NCI-H510A treated with DMSO at 0.1 percent for 48 hours (cell line): ENCODE results near the gene ASB4.
"Not testable (repeated sequence)": the region's sequence is repeated elsewhere in the genome, so short reads cannot be mapped to it uniquely, and the experiment has no call there.

Experiments
- DNase-seq: peaks from one replicate; lab custom pipeline; 2025; lab: John Stamatoyannopoulos, UW

Gene ASB4

DNA sequence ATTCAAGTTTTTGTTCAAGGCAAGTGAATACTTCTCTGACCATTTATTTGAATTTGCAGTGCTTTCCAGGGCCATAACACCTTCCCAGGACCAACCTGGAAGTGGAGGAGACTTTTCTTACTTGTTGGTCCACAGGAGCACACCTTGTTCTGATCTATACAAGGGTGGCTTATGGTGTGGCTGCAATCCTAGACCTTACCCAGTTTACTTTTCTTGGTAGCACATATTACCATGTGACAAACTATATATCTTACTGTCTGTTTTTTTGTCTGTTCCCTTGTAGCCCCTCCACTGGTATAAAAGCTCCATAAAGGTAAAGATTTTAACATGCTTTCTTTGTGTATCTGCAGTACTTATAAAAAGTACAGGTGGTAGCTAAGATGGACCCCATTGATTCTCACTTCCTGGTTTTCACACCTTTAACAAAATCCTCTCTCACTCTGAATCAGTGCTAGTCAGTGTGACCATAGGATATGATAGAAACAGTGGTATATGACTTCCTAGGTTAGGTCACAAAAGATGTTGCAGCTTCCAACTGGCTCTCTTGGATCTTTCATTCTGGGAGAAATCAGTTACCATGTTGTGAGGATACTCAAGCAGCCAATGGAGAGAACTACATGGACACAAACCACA, 5.6 kb upstream of the ASB4 start:
- DNase-seq, result no peak

DNA sequence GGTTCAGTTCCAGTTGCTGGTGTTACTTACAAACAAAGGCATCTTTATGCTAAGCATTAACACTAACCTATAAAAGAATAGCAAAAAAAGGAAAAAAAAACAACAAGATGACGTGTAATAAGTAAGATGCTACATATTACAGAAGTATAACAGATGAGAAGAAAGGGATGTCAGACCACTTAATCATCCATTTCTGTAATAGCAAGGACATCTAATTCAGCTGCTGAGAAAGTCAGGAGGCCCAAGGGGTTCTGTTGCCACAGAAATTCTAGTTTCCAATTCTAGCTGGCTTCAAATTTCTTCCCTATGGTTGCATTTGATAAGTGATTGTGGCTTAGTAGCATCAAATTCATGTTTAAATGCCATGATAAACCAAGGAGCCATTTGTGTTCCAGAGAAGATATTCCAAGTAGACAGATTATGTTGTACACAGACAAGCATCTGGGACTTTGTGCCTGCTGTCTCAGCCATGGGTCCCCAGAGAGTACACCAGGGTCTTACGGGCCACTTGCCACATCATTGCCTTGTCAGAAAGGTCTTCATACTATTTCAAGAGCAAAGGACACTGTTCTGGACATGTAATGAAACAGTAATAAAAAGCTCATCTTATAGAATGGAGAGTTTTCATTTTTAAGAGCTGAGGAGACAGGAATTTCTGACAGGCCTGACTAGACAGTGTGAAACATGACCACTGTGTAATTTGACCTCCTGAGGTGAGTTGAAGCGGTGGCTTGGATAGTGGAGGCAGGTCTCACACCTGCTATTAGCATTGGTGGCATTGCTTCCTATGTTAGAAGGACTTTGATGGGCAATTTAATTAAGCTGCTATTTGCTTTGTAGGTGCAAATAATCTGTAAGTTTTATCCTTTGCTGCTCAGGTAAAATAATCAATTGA, 4.2 kb upstream of the ASB4 start:
- peak; percentile 22 for DNase-seq

DNA sequence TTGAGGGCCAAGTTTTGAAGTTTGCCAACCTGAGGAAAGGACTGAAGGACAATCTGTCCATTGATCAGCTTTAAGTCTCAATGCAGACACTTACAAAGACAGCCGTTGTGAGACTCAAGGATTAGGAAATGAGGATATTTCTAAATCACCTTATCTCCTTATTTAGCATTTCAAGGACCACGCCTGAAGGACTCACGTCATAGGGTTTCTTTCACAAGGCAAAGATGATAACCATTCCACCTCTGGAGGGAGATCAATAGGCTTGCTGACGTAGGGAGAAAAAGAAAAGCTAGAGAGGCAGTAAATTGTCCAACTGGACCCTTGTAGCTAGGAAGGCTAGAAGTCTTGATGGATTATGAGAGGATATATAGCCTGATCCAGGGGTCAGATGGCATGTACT, 3.3 kb upstream of the ASB4 start:
- DNase-seq, result no peak

DNA sequence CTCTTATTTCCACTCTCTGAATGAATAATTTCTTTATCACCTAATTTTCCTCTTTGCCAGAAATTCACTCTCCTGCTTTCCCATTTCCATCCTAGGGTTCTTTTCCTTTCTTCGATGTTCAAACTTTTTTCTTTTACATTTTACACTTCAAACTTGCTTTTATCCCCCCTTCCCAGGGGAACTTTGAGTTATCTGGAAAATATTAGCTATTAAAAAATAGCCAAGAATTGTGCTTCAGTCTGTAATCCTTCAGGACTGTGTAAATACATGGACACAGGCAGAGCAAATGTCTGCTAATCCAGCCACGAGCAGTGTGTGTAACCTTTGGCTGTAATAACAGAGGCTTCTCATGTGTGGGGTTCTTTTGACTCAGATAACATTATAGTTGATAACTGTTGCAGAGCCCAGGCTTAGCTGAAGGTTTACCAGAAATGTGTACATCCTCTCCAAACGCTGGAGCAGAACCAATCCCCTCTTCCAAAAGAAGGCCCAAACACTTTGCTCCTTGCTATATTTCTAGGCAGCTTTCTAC, 4.6 kb downstream of the ASB4 start:
- no peak for DNase-seq

DNA sequence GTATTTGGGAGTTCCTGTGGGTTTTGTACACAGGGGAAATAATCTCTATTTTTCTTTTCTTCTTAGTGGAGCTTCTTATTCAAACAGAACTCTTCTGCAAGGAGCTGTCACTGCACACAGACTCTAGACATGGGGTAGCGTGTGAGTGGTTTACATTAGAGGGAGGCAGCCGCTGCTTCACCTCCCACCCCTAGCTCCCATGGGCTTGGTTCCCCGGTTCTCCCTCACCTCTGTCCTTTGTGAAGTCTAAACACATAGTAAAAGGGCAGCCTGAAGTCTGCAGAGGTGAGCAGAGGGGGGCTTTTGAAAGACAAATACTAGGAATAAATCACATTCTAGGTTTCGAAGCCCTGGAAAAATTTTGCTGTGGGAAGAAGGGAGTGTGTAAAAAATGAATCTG, 5.5 kb downstream of the ASB4 start:
- no peak for DNase-seq

DNA sequence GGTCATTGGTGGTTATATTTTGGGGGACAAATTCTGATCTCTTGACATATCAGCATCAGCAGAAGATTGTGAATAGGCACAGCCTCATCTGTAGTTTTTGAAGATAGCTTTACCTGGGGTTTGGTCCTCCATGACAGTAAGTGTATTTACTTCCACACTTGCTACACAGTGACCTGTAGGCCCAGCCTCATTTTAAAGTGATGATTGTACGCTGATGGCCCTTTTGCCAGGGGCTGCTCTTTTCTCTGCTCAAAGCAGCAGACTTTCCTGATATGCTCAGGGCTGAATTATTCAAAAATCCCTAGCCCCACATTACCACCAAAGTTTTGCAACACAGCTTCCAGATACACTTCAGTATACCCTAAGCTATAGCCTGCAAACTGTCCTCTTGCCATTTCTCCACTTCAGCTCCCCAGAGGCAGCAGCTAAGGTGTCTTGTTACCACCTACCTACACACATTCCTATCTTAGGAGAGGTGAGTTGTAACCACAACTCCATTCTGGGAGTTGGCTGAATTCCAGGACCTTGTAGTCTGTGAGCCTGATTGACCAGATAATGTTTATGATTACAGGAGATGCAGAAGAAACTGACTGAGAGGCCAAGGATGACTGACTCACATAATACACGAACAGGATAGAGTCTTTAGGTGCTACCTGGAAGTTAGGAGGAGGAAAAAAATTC, 6.0 kb downstream of the ASB4 start:
- peak; percentile 82 for DNase-seq

DNA sequence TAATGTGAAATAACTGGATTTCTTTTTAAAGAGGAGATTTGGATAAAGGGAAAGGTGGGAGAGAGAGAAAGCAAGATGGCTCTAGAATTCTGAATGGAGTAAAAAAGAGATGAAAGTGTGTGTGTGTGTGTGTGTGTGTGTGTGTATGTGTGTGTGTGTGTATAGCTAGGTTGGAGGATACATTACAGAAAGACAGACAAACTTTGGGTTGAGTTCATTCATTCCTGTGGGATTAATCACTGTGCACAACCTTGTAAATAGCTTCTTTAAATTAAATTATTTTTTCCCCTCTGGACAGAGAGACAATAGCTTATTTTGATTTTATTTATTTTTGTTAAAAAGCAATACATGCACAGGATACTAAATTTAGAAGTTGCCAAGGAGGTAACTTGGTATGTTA, 7.5 kb downstream of the ASB4 start:
- DNase-seq, result no peak

DNA sequence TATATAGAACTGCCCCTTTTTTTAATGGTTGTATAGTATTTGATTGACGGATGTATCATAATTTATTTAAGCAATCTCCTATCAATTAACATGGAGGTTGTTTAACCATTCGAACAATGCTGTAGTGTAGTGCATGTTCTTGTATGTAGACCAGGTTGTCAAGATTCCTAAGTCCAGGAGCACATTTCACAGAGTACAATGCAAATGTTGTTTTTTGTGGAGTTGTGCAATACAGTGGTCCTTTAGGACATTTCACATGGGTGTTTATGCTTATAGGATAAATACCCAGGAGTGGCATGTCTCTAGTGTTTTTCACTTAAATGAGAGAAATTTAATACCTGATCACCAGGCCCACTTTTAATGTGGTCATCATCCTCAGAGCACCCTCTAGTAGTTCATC, 8.1 kb downstream of the ASB4 start:
- DNase-seq, result no peak

DNA sequence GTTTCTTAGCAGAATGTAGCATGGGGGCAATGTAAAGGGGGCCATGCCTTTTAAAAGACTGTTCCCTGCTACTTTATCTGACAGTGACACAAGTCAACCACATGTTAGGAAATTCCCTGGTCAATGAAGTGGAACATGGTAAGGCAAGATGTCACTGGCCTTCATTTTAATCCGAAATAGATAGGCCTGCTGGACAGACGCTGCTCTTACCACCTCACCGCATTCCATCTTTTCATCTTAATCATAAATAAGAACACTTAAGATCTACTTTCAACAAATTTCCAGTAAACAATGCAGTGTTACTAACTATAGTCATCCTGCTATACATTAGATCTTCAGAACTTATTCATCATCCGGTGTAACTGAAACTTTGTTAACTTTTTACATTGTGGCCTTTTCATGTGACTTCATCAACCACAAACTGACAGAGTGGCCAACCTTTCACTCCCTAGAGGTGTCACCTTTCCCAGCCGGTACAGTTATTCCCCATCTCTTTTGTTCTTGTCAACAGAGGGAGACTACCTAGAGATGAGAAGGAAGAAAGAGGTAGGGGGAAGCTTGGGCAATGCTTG, 15.6 kb downstream of the ASB4 start:
- no peak for DNase-seq

DNA sequence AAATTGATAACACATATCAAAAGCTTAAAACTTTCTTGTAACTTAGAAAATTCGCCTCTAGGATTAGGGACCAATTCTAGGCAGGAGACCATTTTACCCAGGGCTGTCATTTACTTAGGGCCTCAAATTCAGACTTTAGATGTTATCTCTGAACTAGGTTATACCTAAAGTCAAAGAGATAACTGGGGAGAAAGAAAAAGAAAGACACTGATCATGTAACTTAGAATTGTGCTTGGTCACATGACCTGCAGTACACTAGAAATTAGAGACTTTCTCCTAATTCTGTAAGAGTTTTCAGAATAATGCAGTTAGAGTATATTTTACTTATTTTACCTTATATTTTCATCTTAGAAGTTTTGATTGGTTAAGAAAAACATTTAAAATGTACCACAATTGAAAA, 16.7 kb downstream of the ASB4 start:
- DNase-seq, result no peak

DNA sequence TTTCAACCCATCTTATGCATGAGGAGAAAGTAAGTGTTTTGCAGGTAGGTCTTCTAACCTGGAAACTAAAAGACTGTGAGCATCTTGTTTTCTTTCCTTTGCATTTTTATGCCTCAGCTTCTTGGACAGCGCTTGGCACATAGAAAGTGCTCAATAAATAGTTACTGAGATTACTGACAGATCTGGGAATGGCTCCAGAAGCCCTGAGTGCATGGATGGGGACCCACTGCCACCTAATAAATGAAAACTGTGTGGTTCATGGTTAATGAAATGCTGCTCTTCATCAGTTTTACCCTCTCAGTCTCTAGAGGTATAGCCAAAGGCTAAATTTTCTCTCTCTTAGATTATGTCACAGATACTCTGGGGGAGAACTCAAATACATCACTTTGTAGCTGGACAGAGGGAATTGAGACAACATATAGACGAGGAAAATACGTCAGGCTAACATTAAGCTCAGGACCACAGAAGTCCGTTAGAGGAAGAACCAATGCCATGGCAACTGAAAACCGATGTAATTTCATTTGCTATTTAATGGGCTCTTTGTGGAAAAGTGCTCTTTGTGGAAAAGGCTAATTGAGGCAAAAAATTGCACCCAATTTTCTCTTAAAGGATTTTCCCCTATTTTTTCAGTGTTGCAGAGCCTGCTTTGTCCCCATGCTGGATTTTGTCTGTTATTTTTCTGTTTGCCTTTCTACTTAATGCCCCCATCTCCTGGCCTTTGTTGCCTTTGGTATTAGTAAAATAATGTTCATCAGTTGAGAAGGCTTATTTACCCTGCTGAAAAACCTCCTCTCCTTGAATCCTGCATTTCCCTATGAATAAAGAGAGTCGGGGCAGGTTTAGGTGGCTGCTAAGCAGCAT, 17.8 kb downstream of the ASB4 start:
- DNase-seq, result no peak

DNA sequence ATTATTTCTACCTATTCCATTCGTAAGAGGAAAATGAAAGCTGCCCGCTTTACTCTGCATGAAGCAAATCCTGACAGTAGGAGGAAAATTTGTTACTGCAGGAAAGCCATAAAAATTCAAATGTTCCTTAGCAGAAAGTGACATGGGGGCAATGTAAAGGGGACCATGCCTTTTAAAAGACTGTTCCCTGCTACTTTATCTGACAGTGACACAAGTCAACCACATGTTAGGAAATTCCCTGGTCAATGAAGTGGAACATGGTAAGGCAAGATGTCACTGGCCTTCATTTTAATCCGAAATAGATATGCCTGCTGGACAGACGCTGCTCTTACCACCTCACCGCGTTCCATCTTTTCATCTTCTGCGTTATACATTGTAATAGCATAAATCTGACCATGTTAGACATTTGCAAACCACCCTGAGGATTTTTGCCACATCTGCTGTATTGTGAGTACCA, 18.4 kb downstream of the ASB4 start:
- DNase-seq, result not testable (repeated sequence)

DNA sequence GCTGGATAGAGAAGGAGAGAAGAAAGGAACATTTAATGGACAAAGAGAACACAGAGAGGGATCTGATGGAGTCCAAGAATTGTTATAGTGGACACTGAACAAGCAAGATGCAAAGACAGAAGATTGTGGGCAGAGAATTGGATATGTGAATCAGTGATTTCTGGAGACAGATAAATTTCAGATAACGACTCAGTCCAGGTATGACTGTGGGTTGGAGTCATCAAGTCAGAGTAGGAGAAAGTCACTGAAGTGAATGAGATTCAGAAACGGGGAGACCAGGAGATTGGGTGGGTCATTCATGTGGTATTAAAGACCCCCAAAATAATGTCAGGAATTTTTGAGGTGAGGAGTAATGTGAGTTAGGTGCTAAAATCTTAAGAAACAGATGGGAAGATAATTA, 23.0 kb downstream of the ASB4 start:
- no peak for DNase-seq

DNA sequence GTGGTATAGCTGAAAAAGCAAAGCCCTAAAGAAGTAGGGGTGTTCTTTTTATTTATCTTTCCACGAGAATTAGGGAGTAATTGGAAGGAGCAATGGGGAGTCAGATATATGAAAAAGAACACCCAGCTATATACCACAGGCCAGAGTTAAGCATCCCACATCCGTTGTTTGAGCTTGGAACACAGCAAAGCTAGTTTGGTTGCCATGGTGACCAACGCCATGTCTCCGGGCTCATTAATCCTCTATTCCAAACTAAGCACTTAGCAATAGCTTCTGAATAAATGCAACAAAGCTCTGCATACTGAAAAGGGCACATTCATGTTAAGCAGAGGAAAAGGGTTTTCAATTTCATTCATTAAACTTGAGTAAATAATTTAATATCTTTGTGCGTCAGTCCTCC, 23.5 kb downstream of the ASB4 start:
- peak; percentile 24 for DNase-seq

DNA sequence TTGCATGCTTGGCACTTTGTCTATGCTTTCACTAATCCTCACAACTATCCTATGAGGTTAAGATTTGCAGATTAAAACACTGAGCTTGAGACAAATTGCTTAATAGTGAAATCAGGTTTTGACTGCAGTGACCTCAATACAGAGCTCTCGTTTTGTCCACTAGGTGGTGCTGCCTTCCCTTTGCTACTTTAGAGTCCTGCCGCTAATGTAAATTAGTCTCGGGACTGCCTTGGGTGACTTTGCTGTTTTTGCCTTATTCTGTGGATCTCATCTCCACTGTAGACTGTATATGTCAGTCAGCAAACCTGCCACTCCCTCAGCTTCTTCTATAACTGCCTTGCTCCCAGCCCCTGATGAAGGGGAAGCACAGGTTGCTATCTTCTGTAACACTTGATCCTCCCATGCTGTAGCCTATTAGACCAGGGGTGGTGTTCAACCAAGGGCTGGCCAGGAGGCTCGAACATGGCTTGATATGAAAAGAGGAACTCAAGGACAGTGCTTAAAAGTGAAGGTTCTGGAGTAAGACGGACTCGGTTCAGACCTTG, 26.0 kb downstream of the ASB4 start:
- DNase-seq, result peak; percentile 62

DNA sequence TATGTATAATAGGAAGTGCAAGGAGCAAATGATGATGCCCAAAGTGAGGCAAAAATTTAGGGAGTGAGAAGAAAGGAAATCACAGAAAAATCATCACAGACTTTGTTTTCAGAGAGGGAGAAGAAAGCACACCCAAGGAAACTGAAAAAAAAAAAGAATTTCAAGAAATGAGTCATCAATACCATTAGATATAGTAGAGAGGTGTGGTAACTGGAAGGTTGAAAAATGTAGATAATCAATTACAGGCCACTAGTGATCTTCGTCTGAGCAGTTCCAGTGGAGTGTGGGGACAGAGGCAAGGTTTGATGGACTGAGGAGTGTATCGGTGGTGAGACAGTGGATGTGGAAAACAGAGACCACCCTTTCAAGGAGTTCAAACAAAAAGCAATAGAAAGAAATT, 31.7 kb downstream of the ASB4 start:
- DNase-seq, result no peak

DNA sequence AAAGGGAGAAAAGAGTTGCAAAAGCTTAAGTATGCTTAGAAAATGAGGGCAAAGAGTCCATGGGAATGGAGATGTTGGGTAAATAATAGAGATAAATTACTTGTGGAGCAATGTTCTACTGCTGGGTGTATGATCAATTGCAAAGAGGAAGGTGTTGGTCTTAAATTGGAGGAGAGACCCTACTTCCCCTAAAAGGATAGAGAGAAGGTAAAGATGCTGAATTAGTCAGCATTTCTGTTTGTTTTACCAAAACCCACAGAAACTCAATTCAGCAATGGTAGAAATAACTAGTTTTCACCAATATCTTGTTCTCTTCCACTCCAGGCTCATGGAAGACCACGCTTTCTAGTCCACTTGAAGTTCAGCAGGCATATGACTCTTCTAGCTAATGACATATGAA, 32.1 kb downstream of the ASB4 start:
- no peak for DNase-seq

DNA sequence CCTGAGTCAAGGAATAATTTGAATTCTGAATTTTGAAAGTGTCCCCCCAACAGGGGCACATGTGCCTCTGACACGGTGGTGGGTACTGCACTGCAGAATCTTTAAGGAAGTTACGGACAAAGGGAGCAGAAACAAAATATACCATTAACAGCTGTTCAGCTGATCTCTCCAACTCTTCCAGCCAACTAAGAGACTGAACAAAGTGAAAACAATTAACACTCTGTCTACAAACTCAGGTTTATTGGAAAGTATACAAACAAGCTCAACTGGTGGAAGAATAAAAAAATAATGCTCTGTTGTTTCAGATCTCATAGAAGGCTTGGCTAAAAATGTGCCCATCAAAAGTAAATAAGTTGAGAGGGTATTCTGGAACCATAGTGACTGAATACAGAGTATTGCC, 34.4 kb downstream of the ASB4 start:
- peak; percentile 10 for DNase-seq

DNA sequence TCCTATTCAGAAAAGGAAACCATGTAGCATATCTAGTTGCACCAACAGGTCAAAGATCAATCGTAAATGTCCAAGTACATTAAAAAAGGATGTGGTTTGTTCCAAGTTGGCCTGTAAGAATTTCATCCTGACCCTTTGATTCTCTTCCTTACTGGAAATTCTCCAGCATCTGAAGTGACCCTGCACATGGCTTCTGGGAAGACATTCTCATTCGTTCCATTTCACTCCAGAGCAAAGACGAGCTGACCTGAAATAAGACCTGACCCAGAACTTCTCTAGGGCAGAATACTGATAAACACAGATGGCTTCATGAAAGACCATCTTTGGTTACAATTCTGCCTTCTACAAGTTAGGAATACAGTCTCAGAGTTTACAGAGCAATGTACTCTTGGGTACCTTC, 39.8 kb downstream of the ASB4 start:
- no peak for DNase-seq

DNA sequence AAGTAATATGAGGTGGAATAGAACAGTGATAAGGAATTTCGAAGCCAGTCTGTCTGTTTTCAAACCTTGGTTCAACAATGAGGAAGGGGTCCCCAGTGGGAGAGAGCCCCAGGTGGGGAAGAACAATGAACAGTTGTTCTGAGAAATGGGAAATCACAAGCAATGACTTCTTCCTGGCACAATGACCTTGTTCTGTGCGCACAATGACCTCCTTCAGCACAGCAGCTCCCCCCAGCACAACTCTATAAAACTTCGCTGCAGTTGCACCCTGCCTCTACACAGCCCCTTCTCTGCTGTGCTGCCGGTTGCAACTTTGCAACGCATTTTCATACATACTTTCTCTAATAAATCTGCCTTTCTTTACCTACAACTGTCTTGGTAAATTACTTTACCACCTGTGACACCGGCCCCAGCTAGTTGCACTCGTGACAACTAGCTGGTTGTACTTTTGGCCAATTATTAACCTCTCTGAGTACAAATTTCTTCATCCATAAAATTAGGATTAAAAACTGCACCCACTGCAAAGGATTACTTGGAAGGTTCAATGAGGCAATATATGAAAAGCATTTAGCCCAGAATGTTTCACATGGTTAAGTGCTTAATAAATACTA, 40.5 kb downstream of the ASB4 start:
- no peak for DNase-seq
